Myocyte (in vitro differentiated cells): Measurements from ENCODE around the gene ADGRV1. TPM values are rescaled to one million over a fixed set of nuclear protein-coding genes. Genes with fewer than 3 reads are reported as not detected.
A peak's percentile ranks its signal among the peaks of the same experiment; 100 is the strongest.

Source experiments
- DNase-seq: peaks from one replicate; pipeline ENCODE4 v3.0.0-alpha.2; 2012; ENCODE audit warnings: low read depth
- total RNA-seq: library from RNA; depleted of rRNA; stranded (reverse); fragments of >200 nt; gene quantifications from 2 replicates; pipeline ENCODE4 v1.2.3, GENCODE V29; 2014

ADGRV1 gene
- total RNA-seq, 1 donor from 2014 or later, result 3.9 TPM

DNA sequence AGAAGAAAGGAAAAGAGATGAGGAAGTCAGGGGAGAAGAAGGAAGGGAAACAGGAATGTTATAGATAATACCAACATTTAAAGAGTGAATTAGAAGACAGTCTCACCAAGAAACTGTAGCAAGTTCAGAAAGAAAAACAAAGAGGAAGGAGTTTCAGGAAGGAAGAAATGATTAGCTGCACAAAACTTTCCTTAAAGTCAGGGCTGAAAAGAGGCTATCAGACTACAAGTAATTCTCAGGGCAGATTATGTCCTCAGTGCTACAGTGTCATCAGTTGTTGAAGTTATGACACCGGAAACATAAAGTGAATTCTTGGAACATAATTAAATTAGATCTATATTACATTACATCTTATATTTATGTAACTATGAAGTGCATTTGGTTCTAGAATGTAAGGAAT is 597.6 kb downstream of the ADGRV1 start:
- DNase-seq, result no peak

DNA sequence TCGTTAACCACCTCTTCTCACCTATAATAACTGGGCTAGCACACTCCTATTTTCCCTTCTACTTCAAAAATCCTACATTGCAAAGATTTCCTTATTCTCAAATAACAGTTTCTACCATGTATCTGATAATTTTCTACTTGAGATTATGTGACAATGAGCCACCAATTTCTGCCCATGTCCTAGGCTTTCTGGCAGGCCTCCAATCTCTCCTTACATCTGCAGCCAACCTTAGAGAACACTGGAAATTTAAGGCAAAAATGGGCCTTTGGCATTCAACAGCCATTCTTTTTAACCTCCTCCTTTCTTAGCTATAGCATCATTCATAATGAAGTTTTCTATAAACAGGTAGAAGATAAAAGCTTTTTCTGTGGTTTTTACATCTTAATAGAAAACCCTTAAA is 599.4 kb downstream of the ADGRV1 start:
- DNase-seq, result no peak

DNA sequence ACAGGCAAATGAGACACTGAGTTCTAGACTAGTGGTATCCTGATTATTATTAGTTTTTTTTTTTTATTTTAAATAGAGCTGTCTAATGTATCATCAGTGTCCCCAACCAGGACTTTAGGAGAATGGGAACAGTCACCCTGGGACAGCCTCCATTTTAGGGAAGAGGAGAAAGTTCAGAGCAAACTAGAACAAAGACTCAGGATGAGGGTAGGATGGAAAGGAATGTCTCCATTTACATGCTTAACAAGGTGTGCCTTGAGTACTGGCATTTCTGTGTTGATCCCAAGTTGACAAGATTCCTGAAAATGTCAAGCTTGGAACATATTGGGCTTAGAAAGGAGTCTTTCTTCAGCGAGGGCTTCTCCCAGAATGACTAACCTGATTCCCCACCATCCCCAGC is 601.0 kb downstream of the ADGRV1 start:
- no peak for DNase-seq

DNA sequence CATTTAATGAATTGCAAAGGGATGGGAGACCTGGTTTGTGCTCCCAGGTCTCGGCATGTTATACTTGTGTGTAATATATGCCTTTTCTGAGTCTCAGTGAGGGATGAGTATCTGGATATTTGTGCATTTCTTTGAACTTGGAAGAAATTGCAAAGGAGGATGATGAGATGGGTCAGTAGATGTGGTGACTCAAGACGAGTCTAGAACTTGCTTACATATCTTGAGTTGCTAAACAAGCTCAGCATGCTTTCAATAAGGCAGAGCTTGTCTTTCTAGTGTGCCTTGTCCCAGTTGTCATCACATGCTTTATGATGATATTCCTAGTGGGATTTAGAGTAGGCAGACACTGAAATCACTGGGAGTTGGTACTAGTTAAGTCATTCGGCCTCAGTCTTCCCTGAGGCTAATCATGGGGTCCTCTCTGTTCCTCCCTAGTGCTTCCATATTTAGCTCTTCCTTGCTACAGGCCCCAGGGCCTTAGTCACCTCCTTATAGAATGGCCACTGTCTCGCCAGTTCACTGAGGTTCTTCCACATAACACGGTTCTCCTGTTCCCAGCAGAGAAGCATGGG is 602.2 kb downstream of the ADGRV1 start:
- DNase-seq, result no peak

DNA sequence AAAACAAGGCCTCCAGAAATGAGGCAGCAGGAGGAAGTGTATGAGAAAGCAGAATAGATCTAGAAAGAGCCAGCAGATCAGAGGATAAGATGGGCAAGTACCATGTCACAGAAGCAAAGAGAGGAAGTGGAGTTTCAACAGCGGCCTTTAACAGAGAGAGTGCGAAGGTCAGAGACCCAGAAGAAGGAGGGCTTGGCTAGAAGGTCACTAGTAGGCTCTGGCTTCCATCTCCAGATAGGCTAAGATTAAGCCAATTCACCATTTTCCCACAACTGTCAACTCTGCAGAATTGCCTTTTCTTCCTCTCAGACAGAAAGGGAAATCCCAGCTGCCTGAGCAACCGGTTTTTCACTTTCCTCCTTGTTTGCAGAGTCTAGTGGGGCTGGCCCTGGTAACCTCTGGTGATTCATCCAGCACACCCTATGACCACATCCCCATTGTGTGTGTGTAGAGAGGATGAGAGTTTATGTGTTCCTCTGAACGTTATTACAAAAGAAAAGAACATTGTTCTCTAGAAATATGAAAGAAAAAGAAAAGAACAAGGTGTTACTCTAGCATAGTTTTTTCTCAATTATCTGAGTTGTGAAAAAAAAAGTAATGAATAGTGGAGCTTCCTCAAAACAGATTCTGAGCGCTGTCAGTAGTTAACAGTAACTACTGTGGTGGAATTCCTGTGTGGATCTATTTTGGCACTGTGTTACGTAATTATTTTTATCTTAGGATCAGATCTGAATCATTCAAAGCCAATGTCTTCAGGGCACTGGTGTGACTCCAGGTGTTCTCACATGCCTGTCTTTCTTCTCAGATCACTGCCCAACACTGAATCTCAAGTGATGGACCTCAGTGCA is 604.2 kb downstream of the ADGRV1 start:
- DNase-seq, result peak; percentile 91

DNA sequence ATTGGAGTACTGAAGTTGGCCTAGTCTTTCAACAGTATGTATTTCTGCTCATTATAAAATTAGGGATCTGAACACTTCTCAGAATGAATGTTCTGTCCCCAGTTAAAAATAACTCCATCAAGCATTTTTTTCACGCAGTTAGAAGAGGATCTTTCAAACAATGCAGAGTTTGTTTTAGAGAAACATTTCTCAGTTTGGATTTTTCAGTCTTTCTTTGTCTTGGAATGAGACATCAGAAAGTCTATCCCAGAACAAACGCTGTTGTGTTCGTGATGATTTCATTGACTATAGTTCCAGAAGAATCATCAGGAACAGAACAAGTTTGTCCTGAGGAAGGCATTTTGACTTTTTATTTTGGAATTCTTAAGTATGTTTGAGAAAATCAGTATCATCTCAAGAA is 605.8 kb downstream of the ADGRV1 start:
- DNase-seq, result no peak

DNA sequence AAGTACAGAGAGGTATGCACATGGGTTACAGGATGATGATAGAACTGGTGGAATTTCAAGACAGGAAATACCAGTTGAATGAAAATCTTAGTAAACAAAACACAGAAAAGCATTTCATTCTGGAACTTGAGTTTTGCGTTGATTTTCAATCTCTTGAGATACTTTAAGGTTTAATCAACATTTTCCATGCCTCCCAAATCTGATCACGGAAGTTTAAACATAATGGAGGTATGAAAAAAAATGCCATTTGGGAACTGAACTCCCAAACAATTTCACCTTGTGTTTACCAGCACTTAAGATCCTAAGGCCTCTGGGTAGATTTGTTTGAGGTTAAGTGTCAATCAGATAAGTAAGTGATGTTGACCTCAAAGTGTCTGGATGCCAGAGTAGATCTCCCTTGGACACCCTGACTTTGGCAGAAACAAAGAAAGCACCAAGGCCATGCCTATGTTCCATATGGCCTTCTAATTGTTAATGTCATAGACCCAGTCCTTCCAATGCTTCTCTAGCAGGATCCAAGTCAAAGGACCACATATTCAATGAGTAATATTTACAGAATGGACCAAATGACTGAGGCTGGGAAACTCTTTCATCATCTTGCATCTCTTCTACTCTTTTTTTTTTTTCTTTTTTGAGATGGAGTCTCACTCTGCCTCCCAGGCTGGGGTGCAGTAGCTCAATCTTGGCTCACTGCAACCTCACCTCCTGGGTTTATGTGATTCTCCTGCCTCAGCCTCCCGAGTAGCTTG is 607.6 kb downstream of the ADGRV1 start:
- DNase-seq, result no peak

DNA sequence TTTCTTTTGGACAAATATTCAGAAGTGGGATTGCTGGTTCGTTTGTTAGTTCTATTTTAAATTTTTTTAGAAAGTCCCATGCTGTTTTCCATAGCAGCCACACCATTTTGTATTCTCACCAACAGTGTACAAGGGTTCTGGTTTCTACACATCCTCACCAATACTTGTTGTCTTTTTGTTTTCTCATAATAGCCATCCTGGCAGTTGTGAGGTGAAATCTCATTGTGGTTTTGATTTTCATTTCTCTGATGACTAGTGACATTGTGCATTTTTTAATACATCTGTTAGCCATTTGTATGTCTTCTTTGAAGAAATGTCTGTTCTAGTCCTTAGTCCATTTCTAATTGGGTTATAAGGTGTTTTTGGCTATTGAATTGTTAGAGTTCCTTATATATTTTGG is 610.3 kb downstream of the ADGRV1 start:
- DNase-seq, result no peak

DNA sequence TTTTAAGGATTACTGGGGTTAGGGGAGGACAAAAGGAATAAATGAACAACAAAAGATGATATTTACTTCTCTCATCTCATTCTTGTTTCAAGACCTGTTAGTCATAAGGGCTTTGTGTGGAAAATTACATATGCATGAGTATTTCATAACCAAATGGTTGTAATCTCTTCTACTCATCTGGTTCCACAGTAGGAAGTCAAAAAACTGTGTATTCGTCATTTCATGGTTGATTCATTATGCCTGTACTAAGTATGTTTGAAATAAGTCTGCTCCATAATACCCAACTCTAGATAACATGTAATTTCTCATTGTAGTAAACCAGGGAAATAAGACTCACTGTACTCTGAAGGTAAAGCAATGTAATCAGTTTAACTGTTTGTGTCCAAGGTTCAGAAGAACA is 611.7 kb downstream of the ADGRV1 start:
- no peak for DNase-seq

DNA sequence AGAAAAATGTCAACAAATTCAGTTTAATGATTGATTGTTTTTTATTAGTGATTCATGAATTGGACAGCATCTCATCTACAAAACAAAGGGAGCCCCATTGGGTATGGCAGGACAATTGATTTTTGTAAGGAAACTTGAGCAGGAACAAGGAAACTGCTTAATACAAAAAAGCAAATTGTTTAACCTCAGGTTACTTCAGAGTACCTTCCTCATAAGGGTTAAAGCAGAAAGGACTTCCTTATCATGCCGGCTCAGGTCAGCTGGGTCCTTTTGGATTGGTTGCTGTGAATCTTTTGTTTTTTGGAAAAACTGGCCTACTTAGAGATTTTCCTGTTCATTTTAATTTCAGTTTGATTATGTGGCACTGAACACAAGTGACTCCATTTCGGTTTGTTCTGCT is 612.7 kb downstream of the ADGRV1 start:
- DNase-seq, result no peak

DNA sequence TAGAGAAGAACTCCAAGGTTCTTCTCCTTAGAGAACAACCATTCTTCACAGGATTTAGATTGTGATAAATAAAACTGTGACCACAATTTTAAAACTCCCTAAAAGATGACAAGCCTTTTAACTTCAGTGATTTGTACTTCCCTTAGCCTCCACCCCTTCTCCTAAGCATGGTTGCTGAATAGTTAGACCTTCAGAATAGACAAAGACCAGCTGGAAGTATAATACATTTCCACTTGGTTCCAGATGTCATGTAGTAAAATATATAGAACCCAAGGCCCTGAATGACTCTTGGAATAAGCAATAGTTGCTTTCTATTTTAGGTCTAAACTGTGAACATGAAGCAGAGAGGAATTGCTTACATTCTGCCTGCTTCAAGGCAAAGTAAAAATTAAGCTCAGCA is 615.8 kb downstream of the ADGRV1 start:
- no peak for DNase-seq

DNA sequence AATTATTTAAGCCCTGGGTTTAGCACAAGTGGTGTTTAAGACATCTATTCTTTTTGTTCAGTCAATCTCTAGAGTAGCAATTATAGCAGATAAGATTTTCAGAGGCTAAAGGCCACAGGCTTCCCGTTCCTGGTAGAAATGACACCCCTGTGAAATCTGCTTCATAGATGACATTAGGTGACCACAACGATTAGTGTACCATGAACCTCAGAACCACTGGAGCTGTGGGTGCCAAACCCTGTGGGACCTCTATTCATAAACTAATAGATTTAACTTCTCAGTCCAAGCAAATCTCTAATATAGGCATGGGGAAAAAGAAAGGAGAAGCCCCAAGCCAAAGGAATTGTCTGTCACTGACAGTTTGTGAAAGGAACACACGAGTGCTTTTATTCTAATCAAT is 617.1 kb downstream of the ADGRV1 start:
- DNase-seq, result no peak

DNA sequence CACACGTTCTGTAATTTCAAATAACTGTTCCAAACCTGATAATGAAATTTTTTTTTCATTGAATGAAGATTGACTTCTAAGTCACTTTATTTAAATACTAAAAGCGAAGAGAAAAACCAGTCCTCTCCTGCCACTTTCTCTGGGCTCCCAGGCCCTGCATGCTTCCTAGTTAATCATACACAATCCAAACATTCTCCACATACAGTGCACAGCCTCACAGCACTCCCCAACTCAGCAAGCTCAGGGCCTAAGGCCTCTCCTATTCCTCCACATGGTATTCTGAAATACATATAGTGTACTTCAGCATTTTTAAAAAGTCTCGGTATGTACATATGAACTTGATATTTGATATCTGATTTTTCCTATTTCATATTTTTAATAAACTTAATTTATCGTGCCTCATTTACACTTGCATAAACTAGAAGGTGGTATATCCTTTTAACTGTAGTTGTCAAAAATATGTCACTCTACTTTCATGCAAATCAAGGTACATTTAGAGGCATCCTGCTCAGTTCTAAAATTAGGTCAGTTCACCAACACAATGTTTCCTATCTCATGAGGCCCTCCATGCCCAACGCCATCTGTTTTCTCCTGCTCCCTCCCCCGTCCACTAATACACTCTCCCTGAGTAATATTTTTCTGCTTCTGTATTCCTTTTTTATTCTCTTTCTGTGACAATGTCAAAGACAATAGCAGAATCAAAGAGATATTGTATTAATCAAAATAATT is 617.9 kb downstream of the ADGRV1 start:
- DNase-seq, result no peak

DNA sequence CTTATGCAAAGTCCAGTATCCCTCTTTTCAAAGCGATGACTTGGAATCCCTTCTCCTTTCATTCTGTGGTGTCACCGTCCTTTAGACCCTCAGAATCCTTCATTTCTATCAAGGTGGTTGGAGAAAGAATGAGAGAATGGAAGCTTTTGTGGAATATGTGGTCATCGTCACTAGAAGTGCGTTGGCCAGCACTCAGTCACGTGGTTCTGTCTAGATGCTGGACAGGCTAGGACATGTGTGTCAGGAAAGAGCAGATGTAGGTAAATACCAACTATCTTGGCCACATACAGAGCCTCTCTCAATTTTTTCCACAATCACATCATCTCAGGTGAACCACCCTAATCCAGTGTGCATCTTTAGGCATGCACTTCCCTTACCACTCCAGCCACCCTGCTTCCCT is 618.5 kb downstream of the ADGRV1 start:
- DNase-seq, result no peak

DNA sequence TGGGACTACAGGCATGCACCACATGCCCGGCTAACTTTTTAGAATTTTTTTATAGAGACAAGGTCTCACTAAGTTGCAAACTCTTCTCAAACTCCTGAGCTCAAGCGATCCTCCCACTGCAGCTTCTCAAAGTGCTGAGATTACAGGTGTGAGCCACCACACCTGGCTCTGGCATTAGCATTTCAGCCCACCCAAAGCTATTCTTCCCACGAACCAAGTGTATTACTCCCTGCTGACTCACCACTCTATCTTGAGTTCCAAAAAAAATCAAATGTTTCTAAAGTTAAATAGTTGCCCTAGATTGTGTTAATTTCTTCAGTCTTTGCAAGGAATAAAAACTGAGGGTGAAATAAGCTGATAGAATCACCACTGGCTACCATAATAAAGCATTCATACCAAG is 619.0 kb downstream of the ADGRV1 start:
- DNase-seq, result no peak

DNA sequence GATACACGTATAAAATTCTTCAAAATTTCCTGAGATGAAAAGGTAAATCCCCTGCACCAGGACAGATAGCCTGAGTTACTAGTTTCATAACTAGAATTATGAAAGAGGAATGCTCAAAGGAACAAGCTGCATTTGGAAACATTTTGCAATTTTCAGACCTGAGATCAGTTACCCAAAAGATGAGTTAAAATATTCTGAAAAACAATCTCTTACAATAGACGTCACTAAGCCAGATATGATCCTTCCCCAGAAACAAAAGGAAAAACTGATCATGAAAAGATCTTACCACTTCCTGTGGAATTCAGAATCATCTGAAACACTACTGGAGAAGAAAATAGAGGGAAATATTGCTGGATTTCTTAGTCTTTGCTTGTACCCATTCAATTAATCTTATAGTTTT is 619.9 kb downstream of the ADGRV1 start:
- no peak for DNase-seq

DNA sequence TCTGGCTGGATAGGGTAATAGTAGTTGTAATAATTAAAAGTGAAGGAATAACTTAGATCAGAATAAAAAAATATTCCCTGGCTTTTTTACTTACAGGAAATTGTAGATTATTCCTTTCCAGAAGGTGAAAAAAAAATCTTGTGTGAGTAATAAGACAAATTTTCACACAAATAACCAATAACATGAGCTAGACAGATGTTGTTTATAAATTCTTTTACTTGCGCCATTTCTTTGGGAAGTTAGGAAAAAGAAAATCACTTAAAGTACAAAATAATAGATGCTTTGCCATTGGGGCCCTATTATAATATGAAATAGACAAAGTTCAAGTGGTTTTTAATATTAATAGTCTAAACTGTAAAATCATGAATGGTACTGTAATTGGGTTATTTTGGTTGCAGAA is 620.4 kb downstream of the ADGRV1 start:
- no peak for DNase-seq

DNA sequence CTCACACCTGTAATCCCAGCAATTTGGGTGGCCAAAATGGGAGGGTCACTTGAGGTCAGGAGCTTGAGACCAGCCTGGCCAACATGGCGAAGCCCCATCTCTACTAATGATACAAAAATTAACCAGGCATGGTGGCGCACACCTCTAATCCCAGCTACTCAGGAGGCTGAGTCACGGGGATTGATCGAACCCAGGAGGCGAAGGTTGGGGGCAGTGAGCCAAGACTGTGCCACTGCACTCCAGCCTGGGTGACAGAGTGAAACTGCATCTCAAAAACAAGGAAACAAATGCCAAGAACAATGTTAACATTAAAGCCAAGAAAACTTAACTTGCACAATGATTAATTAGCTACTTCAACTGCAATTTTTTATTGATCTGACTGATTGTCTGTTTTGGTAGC is 621.9 kb downstream of the ADGRV1 start:
- no peak for DNase-seq

DNA sequence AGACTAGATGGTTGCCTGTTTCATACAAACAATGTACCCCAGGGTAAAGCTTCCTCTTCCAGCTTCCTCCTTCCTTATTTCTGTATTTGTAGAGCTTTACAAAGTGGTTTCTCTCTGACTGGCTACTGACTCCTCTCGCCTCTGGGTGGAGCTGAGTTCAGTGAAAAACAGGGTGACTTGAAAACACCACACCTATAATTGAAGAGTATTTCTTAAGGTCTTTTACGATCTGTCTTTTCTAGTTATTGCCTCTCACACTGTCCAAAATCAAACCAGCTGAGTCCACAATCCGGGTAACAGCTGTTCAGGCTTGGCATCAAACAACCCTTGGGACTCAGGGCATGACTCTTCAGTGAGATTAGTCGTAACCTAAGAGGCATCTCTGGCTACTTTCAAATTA is 624.2 kb downstream of the ADGRV1 start:
- DNase-seq, result peak; percentile 92

DNA sequence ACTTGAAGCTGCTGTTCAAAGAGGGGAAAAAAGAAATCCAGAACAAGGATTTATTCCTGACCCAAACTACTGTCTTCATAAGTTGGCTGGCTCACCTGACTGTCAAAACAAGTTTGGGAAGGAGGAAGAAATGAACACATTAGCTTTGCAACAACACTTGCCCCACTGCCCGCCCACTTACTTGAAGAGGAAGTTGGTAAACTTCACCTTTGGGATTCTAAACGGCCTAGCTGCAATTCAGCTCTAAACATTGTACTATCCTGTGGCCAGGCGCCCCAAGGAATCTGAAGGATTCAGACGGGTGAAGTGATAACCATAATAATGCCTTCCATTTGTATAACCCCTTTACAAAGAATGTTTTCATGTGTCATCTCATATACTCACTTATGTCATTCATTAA is 625.1 kb downstream of the ADGRV1 start:
- DNase-seq, result no peak

DNA sequence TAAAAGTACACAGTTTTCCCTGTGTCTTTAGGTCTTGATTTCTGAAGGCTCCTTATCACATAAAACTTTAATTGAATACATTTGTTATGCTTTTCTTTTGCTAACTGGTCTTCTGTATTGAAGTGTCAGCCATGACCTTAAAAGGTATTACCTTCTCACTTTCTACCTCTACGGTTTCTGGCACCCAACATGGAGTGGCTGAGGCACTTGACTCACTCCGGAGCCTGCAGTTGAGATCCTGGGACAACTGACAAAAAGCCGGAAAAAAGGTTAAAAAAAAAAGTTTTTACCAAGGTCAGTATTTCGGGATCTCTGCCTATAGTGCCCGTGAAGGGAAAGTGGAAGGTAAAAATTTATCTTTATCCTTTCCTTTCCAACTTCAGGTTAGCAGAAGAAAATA is 627.5 kb downstream of the ADGRV1 start:
- DNase-seq, result no peak

DNA sequence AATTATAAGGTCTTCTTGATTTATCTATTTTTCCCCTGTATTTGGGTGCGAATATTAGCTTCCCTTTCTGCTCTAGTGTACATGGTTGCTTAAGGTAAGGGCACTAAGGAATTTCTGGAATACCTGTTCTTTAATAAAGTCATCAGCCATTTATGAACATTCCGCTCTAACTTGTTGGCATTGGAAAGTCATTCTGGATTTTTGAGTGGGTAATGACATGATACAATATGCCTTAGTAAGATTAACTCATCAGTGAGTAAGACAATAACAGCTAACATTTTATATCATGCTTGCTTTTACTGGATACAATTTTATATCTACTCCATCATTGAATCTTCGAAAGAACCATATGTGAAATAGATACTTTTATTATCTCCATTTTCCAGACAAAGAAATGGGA is 628.4 kb downstream of the ADGRV1 start:
- DNase-seq, result no peak
